Lung (tissue), 12 donors: ENCODE data around the gene AGBL4. TPM values are rescaled to one million over a fixed set of nuclear protein-coding genes. Genes with fewer than 3 reads are reported as not detected.

Source experiments
- ATAC-seq: fragments of 200-7000 bp; cut with Tn5 transposase; one replicate; pipeline ENCODE4 v1.9.1; 2020; ENCODE audit warnings: moderate number of reproducible peaks; ENCODE audit not compliant: insufficient read depth, low FRiP score
- DNase-seq, 3 donors: peaks; one replicate each; pipeline ENCODE4 v3.0.0-alpha.2; 2013 to 2017
- H3K27ac ChIP-seq, 2 donors: one replicate each; pipeline ENCODE4 v1.5.1; 2013; ENCODE audit warnings: mild to moderate bottlenecking in 2 of 2, moderate library complexity in 2 of 2, control low read depth in 1 of 2, inconsistent platforms in 1 of 2, low read depth in 1 of 2, low read length in 1 of 2
- H3K27me3 ChIP-seq, 3 donors: one replicate each; pipeline ENCODE4 v1.5.1; 2013; ENCODE audit warnings: low read length in 2 of 3; ENCODE audit not compliant: control insufficient read depth in 3 of 3, insufficient read depth in 3 of 3
- H3K36me3 ChIP-seq, 4 donors: one replicate each; pipeline ENCODE4 v1.5.1; 2013; ENCODE audit warnings: low read length in 4 of 4, mild to moderate bottlenecking in 1 of 4, moderate library complexity in 1 of 4; ENCODE audit not compliant: control insufficient read depth in 4 of 4, insufficient read depth in 4 of 4
- H3K4me1 ChIP-seq, 5 donors: one replicate each; pipeline ENCODE4 v1.5.1; 2013; ENCODE audit warnings: low read length in 5 of 5, mild to moderate bottlenecking in 2 of 5, moderate library complexity in 1 of 5; ENCODE audit not compliant: control insufficient read depth in 5 of 5, insufficient read depth in 5 of 5
- H3K4me3 ChIP-seq: one replicate; pipeline ENCODE4 v1.5.1; 2013; ENCODE audit warnings: mild to moderate bottlenecking, control low read depth, moderate library complexity
- H3K9ac ChIP-seq, 2 donors: one replicate each; pipeline ENCODE4 v1.5.1; 2013; ENCODE audit warnings: low read length in 2 of 2, control low read depth in 1 of 2; ENCODE audit not compliant: insufficient read depth in 1 of 2
- H3K9me3 ChIP-seq, 4 donors: one replicate each; pipeline ENCODE4 v1.5.1; 2013; ENCODE audit warnings: low read length in 3 of 4, mild to moderate bottlenecking in 1 of 4, moderate library complexity in 1 of 4; ENCODE audit not compliant: control insufficient read depth in 4 of 4, insufficient read depth in 3 of 4
- CTCF ChIP-seq: IDR thresholded peaks from 2 replicates; pipeline ENCODE4 v1.5.1; 2012; ENCODE audit warnings: mild to moderate bottlenecking; ENCODE audit errors: control extremely low read depth, extremely low read depth
- WGBS, 2 donors: extraction: QIAGEN DNeasy Blood & Tissue Kit; methylation state at CpG; one replicate each; pipeline ENCODE4 v1.1.7; 2013; 5-methylcytosine and 5-hydroxymethylcytosine counted together
- polyA plus RNA-seq, 2 donors: library from polyadenylated mRNA; stranded (reverse); fragments of 200-250 nt; gene quantifications; one replicate each; pipeline ENCODE4 v1.2.1, GENCODE V29; 2013
- total RNA-seq, 2 donors: library from RNA; depleted of rRNA in 1 of 2; stranded (reverse); fragments of >200 nt in 1 of 2; gene quantifications; one replicate each; pipeline ENCODE4 v1.2.1, GENCODE V29; 2014 to 2021
- donor health status: control.
- donor health status: control.
- donor health status: Bipolar disorder and iron deficiency.
- donor health status: healthy.
- donor health status: DM: yes; HTN: yes; CAD: no.

Gene AGBL4
- total and polyA plus RNA-seq, 4 donors = 0.24 to 7.5 (median 2.6) TPM

- no peak for ATAC-seq
- Histone ChIP-seq H3K4me1 (peaks cover 0 to 3% (median 0%) of the 10 kb centered on the region in 5 donors), H3K9ac (no peak overlapping the region), H3K36me3 (no peaks in the 10 kb centered on the region), H3K27me3 (no peaks in the 10 kb centered on the region), H3K27ac (no peak overlapping the region), H3K4me3 (no peak overlapping the region), H3K9me3 (no peaks in the 10 kb centered on the region)
- WGBS, 2 donors = 61 to 90% methylated on average over 2 of the region's 2 CpGs
- no peak for DNase-seq
- no peak for TF ChIP-seq CTCF
These were observed 1447.2 kb downstream of the AGBL4 start for GRCh38 chr1:48576565-48576964.

GRCh38 chr1:48572646-48573258 lies 1451.0 kb downstream of the AGBL4 start:
- WGBS, 2 donors = 44 to 50% methylated on average over 7 of the region's 7 CpGs
- TF ChIP-seq CTCF = peak; percentile 23
- Histone ChIP-seq H3K36me3 (no peaks in the 10 kb centered on the region), H3K9ac (no peak overlapping the region), H3K27ac (no peak overlapping the region), H3K4me3 (no peak overlapping the region), H3K4me1 (peaks cover 0 to 2% (median 0%) of the 10 kb centered on the region in 5 donors), H3K27me3 (no peaks in the 10 kb centered on the region), H3K9me3 (no peaks in the 10 kb centered on the region)
- DNase-seq = peak; percentile 82 to 89 (median 83)
- no peak for ATAC-seq

- WGBS, 2 donors = 62 to 82% methylated on average over 4 of the region's 4 CpGs
- Histone ChIP-seq H3K36me3 (no peaks in the 10 kb centered on the region), H3K4me1 (peaks cover 0 to 2% (median 0%) of the 10 kb centered on the region in 5 donors), H3K9ac (no peak overlapping the region), H3K27ac (no peak overlapping the region), H3K9me3 (no peaks in the 10 kb centered on the region), H3K4me3 (no peak overlapping the region), H3K27me3 (no peaks in the 10 kb centered on the region)
- no peak for ATAC-seq
- no peak for TF ChIP-seq CTCF
- peak in 1 of 3 donors; percentile 32 for DNase-seq
These were observed 1451.6 kb downstream of the AGBL4 start for GRCh38 chr1:48572134-48572533.
